ENCODE data around the gene EPHB1. TPM values are rescaled to one million over a fixed set of nuclear protein-coding genes. Genes with fewer than 3 reads are reported as not detected.

The EPHB1 gene
- total RNA-seq, 1 donor from 2014 or later = 3.8 TPM

DNA sequence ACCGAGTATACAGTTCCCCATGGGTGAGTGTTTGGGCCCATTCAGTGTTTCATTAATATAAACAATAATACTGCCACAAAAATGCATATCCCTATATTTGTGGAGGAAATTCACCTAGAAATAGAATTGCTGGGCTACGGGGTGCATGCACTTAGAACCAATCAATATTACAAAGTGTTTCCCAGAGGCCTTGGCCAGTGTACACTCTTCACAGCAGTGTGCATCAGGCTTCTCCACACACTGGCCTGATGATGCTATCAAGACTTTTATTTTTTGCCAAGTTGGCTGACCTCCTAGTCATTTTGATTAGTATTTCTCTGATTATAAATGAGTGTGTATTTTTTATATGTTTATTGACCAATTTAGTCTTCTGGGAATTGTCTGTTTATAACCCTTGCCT lies 323.7 kb downstream of the EPHB1 start:
- ATAC-seq (ENCODE audit: low read depth) = no peak
- POLR2A ChIA-PET = no interaction called here
- H3K36me3 Mint-ChIP-seq (ENCODE audit: low read depth) = no peaks in the 10 kb centered on the region

DNA sequence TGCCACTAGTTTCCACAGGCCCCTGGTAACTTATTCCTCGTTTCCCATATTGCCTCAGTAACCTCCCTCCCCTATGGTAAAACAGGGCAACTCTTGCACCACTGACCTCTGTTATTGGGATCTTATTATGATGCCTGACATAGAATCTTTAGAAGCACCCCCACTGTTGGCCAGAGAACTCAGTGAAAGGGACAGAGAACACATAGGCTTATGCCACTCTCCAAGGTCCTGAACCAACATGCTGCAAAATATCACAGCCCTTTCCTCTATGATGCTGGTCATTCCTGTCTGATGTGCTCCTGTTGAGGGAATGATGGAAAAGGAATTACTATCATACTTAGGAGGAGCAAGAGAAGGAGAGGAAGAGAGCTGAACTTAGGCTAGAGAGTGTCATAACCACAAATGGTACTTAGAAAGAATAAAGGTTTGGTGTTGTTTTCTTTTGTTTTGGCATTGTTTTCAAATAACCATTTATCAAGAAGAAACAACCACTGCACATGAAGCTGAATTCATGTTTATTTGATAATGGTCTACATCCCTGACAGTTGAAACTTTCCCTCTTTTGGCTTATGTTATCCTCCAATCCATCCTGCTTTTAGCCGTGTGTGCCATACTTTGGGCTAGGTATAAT lies 330.2 kb downstream of the EPHB1 start:
- no peak overlapping the region for H3K27ac Mint-ChIP-seq
- CTCF ChIA-PET = no interaction called here
- intact Hi-C loops (cut with micrococcal nuclease) = no loop called here

More for the DNA sequence above, 323.7 kb downstream of the EPHB1 start:
- Mint-ChIP-seq H3K4me1 (no peaks in the 10 kb centered on the region), H3K27ac (no peak overlapping the region), H3K4me3 (no peak overlapping the region), H3K27me3 (no peaks in the 10 kb centered on the region), H3K9me3 (no peaks in the 10 kb centered on the region)
- intact Hi-C loops (cut with micrococcal nuclease) = no loop called here
- TF ChIP-seq, protein P1, sequence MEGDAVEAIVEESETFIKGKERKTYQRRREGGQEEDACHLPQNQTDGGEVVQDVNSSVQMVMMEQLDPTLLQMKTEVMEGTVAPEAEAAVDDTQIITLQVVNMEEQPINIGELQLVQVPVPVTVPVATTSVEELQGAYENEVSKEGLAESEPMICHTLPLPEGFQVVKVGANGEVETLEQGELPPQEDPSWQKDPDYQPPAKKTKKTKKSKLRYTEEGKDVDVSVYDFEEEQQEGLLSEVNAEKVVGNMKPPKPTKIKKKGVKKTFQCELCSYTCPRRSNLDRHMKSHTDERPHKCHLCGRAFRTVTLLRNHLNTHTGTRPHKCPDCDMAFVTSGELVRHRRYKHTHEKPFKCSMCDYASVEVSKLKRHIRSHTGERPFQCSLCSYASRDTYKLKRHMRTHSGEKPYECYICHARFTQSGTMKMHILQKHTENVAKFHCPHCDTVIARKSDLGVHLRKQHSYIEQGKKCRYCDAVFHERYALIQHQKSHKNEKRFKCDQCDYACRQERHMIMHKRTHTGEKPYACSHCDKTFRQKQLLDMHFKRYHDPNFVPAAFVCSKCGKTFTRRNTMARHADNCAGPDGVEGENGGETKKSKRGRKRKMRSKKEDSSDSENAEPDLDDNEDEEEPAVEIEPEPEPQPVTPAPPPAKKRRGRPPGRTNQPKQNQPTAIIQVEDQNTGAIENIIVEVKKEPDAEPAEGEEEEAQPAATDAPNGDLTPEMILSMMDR (IDR thresholded peaks at IDR 0.05) = no peak
- no peak for DNase-seq
- CTCF ChIA-PET = no interaction called here

DNA sequence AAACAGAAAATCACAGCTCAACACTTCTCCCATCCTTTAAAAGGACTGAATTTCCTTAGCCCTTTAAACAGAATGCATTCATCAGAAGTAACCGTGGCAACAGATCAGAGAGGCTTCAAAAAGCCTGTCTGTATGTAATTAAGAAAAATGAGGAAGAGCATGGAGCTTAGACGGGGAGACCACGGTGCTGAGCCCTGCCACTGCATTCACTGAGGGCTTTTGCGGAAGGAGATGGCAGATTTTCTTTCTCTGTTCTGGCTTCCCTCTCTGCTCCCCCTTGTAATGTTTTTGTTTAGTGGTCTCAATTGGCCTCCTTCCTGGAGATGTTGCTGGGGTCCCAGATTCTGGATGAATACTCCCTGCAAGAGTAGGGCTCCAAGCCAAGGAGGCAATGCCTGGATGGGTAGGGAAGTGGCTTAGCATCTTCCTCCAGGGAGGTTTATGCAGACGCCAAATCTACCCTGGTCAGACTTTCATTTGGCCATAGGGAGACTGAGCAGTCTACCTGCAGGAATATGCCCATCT lies 332.9 kb downstream of the EPHB1 start:
- H3K27ac Mint-ChIP-seq = no peak overlapping the region
- H3K4me3 Mint-ChIP-seq = no peak overlapping the region
- ATAC-seq (ENCODE audit: low read depth) = no peak
- no peaks in the 10 kb centered on the region for H3K9me3 Mint-ChIP-seq
- H3K36me3 Mint-ChIP-seq (ENCODE audit: low read depth) = no peaks in the 10 kb centered on the region
- no peak for DNase-seq
- H3K4me1 Mint-ChIP-seq = no peaks in the 10 kb centered on the region
- H3K27me3 Mint-ChIP-seq = no peaks in the 10 kb centered on the region
- TF ChIP-seq, protein P1 (IDR thresholded peaks at IDR 0.05) = no peak
- CTCF ChIA-PET = no interaction called here
- POLR2A ChIA-PET = no interaction called here
- intact Hi-C loops (cut with micrococcal nuclease) = no loop called here

More for the DNA sequence above, 330.2 kb downstream of the EPHB1 start:
- POLR2A ChIA-PET = no interaction called here
- DNase-seq (no peak), ATAC-seq (ENCODE audit: low read depth) (no peak)
- no peaks in the 10 kb centered on the region for H3K36me3 Mint-ChIP-seq (ENCODE audit: low read depth)
- H3K27me3 Mint-ChIP-seq = no peaks in the 10 kb centered on the region
- no peaks in the 10 kb centered on the region for H3K9me3 Mint-ChIP-seq
- H3K4me1 Mint-ChIP-seq = no peaks in the 10 kb centered on the region
- H3K4me3 Mint-ChIP-seq = no peak overlapping the region
- TF ChIP-seq, protein P1 (IDR thresholded peaks at IDR 0.05) = no peak

DNA sequence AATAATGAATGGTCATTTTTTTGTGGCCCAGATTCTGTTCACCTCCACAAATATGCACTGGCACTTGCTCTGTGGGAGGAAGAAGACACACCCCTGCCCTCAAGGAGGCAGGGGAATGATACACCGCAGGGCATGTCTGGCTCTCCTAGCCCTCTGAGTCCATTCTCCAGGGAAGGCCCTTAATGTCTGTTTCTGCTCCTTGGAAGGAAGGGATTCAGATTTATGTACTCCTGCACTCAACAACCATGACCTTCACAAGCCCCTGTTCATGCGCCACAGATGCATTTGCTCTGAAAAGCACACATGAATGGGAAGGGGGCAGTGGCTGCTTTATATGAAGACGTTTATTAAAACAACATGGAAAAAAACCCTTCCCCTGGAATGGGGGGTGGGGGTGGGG lies 333.8 kb downstream of the EPHB1 start:
- ATAC-seq (ENCODE audit: low read depth) (no peak), DNase-seq (no peak)
- H3K4me3 Mint-ChIP-seq = no peak overlapping the region
- H3K36me3 Mint-ChIP-seq (ENCODE audit: low read depth) = no peaks in the 10 kb centered on the region
- H3K4me1 Mint-ChIP-seq = no peaks in the 10 kb centered on the region
- TF ChIP-seq, protein P1 (IDR thresholded peaks at IDR 0.05) = no peak
- CTCF ChIA-PET = no interaction called here
- intact Hi-C loops (cut with micrococcal nuclease) = no loop called here
- H3K9me3 Mint-ChIP-seq = no peaks in the 10 kb centered on the region
- H3K27me3 Mint-ChIP-seq = no peaks in the 10 kb centered on the region
- POLR2A ChIA-PET = no interaction called here
- H3K27ac Mint-ChIP-seq = no peak overlapping the region

DNA sequence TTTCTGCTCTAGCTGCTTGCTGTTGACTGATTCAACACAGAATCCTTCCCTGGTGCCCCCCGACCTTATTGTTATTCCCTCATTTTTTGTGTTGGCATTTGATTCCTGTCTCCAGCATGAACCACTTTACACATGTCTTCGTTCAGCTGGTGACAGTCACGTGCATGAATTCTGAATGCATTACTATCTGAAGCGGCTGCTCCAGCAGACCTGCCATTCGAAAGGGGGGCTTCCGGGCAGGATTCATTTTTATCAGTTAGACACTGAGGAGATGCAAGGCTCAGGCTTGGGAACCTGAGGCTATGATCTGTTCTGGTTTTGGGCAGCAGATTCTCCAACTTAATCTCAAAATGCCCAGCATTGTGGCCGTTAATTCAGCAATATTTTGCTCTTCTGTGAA lies 336.2 kb downstream of the EPHB1 start:
- Mint-ChIP-seq H3K36me3 (ENCODE audit: low read depth) (no peaks in the 10 kb centered on the region), H3K27ac (no peak overlapping the region), H3K9me3 (no peaks in the 10 kb centered on the region), H3K4me1 (no peaks in the 10 kb centered on the region), H3K4me3 (no peak overlapping the region), H3K27me3 (no peaks in the 10 kb centered on the region)
- ATAC-seq (ENCODE audit: low read depth) (no peak), DNase-seq (no peak)
- ChIA-PET POLR2A (no interaction called here), CTCF (no interaction called here)
- intact Hi-C loops (cut with micrococcal nuclease) = no loop called here
- TF ChIP-seq, protein P1 (IDR thresholded peaks at IDR 0.05) = no peak
